ENCODE measurements around the gene MICOS13.
A peak's percentile ranks its signal among the peaks of the same experiment; 100 is the strongest.

Gene MICOS13

GRCh38 chr19:5684694-5685430, 4.5 kb upstream of the MICOS13 start:
- TF ChIP-seq GATA3 (IDR thresholded peaks at IDR 0.05; ENCODE audit: low read depth, low read length) (no peak), GATA2 (IDR thresholded peaks at IDR 0.05; ENCODE audit: low read depth, low read length) (no peak)

- TF ChIP-seq GATA2 (IDR thresholded peaks at IDR 0.05; ENCODE audit: low read depth, low read length), result no peak
- no peak for TF ChIP-seq GATA3 (IDR thresholded peaks at IDR 0.05; ENCODE audit: low read depth, low read length)
Observed at GRCh38 chr19:5683177-5683886, 3.0 kb upstream of the MICOS13 start.

- no peak for TF ChIP-seq GATA3 (IDR thresholded peaks at IDR 0.05; ENCODE audit: low read depth, low read length)
- TF ChIP-seq GATA2 (IDR thresholded peaks at IDR 0.05; ENCODE audit: low read depth, low read length), result 0 out of 2 replicates have a peak, but pooled peaks have one; percentile 34
Observed at GRCh38 chr19:5682107-5682482, 1.8 kb upstream of the MICOS13 start.

GRCh38 chr19:5681391-5682106, 1.2 kb upstream of the MICOS13 start:
- TF ChIP-seq GATA3 (IDR thresholded peaks at IDR 0.05; ENCODE audit: low read depth, low read length) (no peak), GATA2 (IDR thresholded peaks at IDR 0.05; ENCODE audit: low read depth, low read length) (no peak)

GRCh38 chr19:5680084-5680436, 256 bp downstream of the MICOS13 start:
- no peak for TF ChIP-seq GATA2 (IDR thresholded peaks at IDR 0.05; ENCODE audit: low read depth, low read length)
- no peak for TF ChIP-seq GATA3 (IDR thresholded peaks at IDR 0.05; ENCODE audit: low read depth, low read length)

GRCh38 chr19:5679289-5680083, 830 bp downstream of the MICOS13 start:
- TF ChIP-seq GATA2 (IDR thresholded peaks at IDR 0.05; ENCODE audit: low read depth, low read length) (no peak), GATA3 (IDR thresholded peaks at IDR 0.05; ENCODE audit: low read depth, low read length) (no peak)

GRCh38 chr19:5678071-5678718, 2.1 kb downstream of the MICOS13 start:
- TF ChIP-seq GATA3 (IDR thresholded peaks at IDR 0.05; ENCODE audit: low read depth, low read length), result no peak
- TF ChIP-seq GATA2 (IDR thresholded peaks at IDR 0.05; ENCODE audit: low read depth, low read length), result no peak

GRCh38 chr19:5677580-5677979, 2.7 kb downstream of the MICOS13 start:
- no peak for TF ChIP-seq GATA3 (IDR thresholded peaks at IDR 0.05; ENCODE audit: low read depth, low read length)
- no peak for TF ChIP-seq GATA2 (IDR thresholded peaks at IDR 0.05; ENCODE audit: low read depth, low read length)

- TF ChIP-seq GATA2 (IDR thresholded peaks at IDR 0.05; ENCODE audit: low read depth, low read length) (no peak), GATA3 (IDR thresholded peaks at IDR 0.05; ENCODE audit: low read depth, low read length) (no peak)
Observed at GRCh38 chr19:5677136-5677535, 3.2 kb downstream of the MICOS13 start.

GRCh38 chr19:5676772-5677105, 3.6 kb downstream of the MICOS13 start:
- no peak for TF ChIP-seq GATA2 (IDR thresholded peaks at IDR 0.05; ENCODE audit: low read depth, low read length)
- no peak for TF ChIP-seq GATA3 (IDR thresholded peaks at IDR 0.05; ENCODE audit: low read depth, low read length)

- TF ChIP-seq GATA2 (IDR thresholded peaks at IDR 0.05; ENCODE audit: low read depth, low read length) (no peak), GATA3 (IDR thresholded peaks at IDR 0.05; ENCODE audit: low read depth, low read length) (no peak)
Observed at GRCh38 chr19:5676105-5676771, 4.1 kb downstream of the MICOS13 start.

GRCh38 chr19:5674714-5675113, 5.6 kb downstream of the MICOS13 start:
- TF ChIP-seq GATA2 (IDR thresholded peaks at IDR 0.05; ENCODE audit: low read depth, low read length), result no peak
- no peak for TF ChIP-seq GATA3 (IDR thresholded peaks at IDR 0.05; ENCODE audit: low read depth, low read length)

GRCh38 chr19:5673752-5674151, 6.6 kb downstream of the MICOS13 start:
- TF ChIP-seq GATA3 (IDR thresholded peaks at IDR 0.05; ENCODE audit: low read depth, low read length) (no peak), GATA2 (IDR thresholded peaks at IDR 0.05; ENCODE audit: low read depth, low read length) (no peak)

Measured in SH-SY5Y (cell line).